H9 (cell line): Measurements from ENCODE around the gene WDR20. TPM values are rescaled to one million over a fixed set of nuclear protein-coding genes. Genes with fewer than 3 reads are reported as not detected.

ENCODE experiments used
- DNase-seq: peaks from one replicate; pipeline ENCODE4 v3.0.0-alpha.2; 2017
- H2AFZ ChIP-seq: one replicate; pipeline ENCODE4 v1.6.1; 2013; ENCODE audit warnings: mild to moderate bottlenecking, low read length, control low read depth, moderate library complexity
- H2AK5ac ChIP-seq: 2 replicates; pipeline ENCODE4 v1.6.1; 2013; ENCODE audit warnings: low read length, control low read depth, mixed read lengths; ENCODE audit not compliant: insufficient read length
- H2BK120ac ChIP-seq: one replicate; pipeline ENCODE4 v1.6.1; 2013; ENCODE audit warnings: low read depth, mild to moderate bottlenecking, low read length, control low read depth, inconsistent platforms; ENCODE audit not compliant: poor library complexity, severe bottlenecking
- H2BK12ac ChIP-seq: 2 replicates; pipeline ENCODE4 v1.6.1; 2013; ENCODE audit warnings: low read length, control low read depth, mixed read lengths, low read depth; ENCODE audit not compliant: insufficient read length
- H2BK15ac ChIP-seq: 2 replicates; pipeline ENCODE4 v1.6.1; 2013; ENCODE audit warnings: low read depth, low read length, control low read depth
- H2BK20ac ChIP-seq: one replicate; pipeline ENCODE4 v1.6.1; 2013; ENCODE audit warnings: low read depth, mild to moderate bottlenecking, low read length, control low read depth, inconsistent platforms; ENCODE audit not compliant: poor library complexity, severe bottlenecking
- H2BK5ac ChIP-seq: 2 replicates; pipeline ENCODE4 v1.6.1; 2013; ENCODE audit warnings: low read length, control low read depth, mixed read lengths; ENCODE audit not compliant: insufficient read length
- H3K14ac ChIP-seq: 2 replicates; pipeline ENCODE4 v1.6.1; 2013; ENCODE audit warnings: low read length, control low read depth; ENCODE audit not compliant: insufficient read depth
- H3K18ac ChIP-seq: 2 replicates; pipeline ENCODE4 v1.6.1; 2013; ENCODE audit warnings: low read depth, mild to moderate bottlenecking, mixed read lengths, low read length, control low read depth; ENCODE audit not compliant: insufficient read length
- H3K23ac ChIP-seq: 2 replicates; pipeline ENCODE4 v1.6.1; 2013; ENCODE audit warnings: low read length, control low read depth, mixed read lengths, low read depth; ENCODE audit not compliant: insufficient read length
- H3K23me2 ChIP-seq: 2 replicates; pipeline ENCODE4 v1.6.1; 2013; ENCODE audit warnings: low read depth, mild to moderate bottlenecking, mixed read lengths, low read length, control low read depth; ENCODE audit not compliant: insufficient read length, poor library complexity, severe bottlenecking
- H3K27ac ChIP-seq: 2 replicates; pipeline ENCODE4 v1.5.1; 2013; ENCODE audit warnings: low read length, control low read depth, mixed read lengths, low read depth; ENCODE audit not compliant: insufficient read length
- H3K27me3 ChIP-seq: 2 replicates; pipeline ENCODE4 v1.6.1; 2013; ENCODE audit warnings: low read length, control low read depth, inconsistent platforms; ENCODE audit not compliant: insufficient read depth
- H3K4ac ChIP-seq: 2 replicates; pipeline ENCODE4 v1.6.1; 2013; ENCODE audit warnings: low read depth, mild to moderate bottlenecking, control low read depth, inconsistent platforms, low read length, moderate library complexity
- H3K4me1 ChIP-seq: 2 replicates; pipeline ENCODE4 v1.6.1; 2013; ENCODE audit warnings: low read length, control low read depth, inconsistent platforms; ENCODE audit not compliant: insufficient read depth
- H3K4me2 ChIP-seq: 2 replicates; pipeline ENCODE4 v1.6.1; 2013; ENCODE audit warnings: low read length, control low read depth, mixed read lengths; ENCODE audit not compliant: insufficient read length, insufficient read depth
- H3K56ac ChIP-seq: 2 replicates; pipeline ENCODE4 v1.6.1; 2013; ENCODE audit warnings: low read depth, mild to moderate bottlenecking, mixed read lengths, low read length, control low read depth; ENCODE audit not compliant: insufficient read length
- H3K79me1 ChIP-seq: 2 replicates; pipeline ENCODE4 v1.6.1; 2013; ENCODE audit warnings: low read depth, mild to moderate bottlenecking, moderate library complexity, low read length, control low read depth, inconsistent platforms; ENCODE audit not compliant: insufficient read depth, poor library complexity, severe bottlenecking
- H3K79me2 ChIP-seq: 2 replicates; pipeline ENCODE4 v1.6.1; 2013; ENCODE audit warnings: low read length, control low read depth, inconsistent platforms; ENCODE audit not compliant: insufficient read depth
- H3K9ac ChIP-seq: 2 replicates; pipeline ENCODE4 v1.6.1; 2013; ENCODE audit warnings: low read length, control low read depth, mixed read lengths; ENCODE audit not compliant: insufficient read length; ENCODE audit errors: extremely low read depth
- H3K9me3 ChIP-seq: one replicate; pipeline ENCODE4 v1.6.1; 2013; ENCODE audit warnings: low read depth, low read length, inconsistent platforms; ENCODE audit not compliant: control insufficient read depth
- H3T11ph ChIP-seq: one replicate; pipeline ENCODE4 v1.6.1; 2013; ENCODE audit warnings: mild to moderate bottlenecking, low read length, control low read depth, inconsistent platforms
- H4K20me1 ChIP-seq: one replicate; pipeline ENCODE4 v1.6.1; 2013; ENCODE audit not compliant: control insufficient read depth, insufficient read length, insufficient read depth
- H4K5ac ChIP-seq: 2 replicates; pipeline ENCODE4 v1.6.1; 2013; ENCODE audit warnings: low read depth, mild to moderate bottlenecking, mixed read lengths, low read length, control low read depth; ENCODE audit not compliant: insufficient read length
- H4K8ac ChIP-seq: replicated peaks from 2 replicates; pipeline ENCODE4 v1.6.1; 2013; ENCODE audit warnings: low read length, control low read depth, mixed read lengths, low read depth; ENCODE audit not compliant: insufficient read length
- H4K91ac ChIP-seq: 2 replicates; pipeline ENCODE4 v1.6.1; 2013; ENCODE audit warnings: low read depth, mild to moderate bottlenecking, moderate library complexity, mixed read lengths, low read length, control low read depth; ENCODE audit not compliant: insufficient read length
- H3K27ac Mint-ChIP-seq, 3 experiments: 2 replicates in 2 of 3; 3 replicates in 1 of 3; pipeline ENCODE4 v1.8.0; 2020 to 2021; ENCODE audit warnings: mixed read lengths in 3 of 3, mild to moderate bottlenecking in 1 of 3, moderate library complexity in 1 of 3
- H3K27me3 Mint-ChIP-seq: 2 replicates; pipeline ENCODE4 v1.8.0; 2021; ENCODE audit warnings: low read depth, mild to moderate bottlenecking, moderate library complexity, mixed read lengths
- H3K36me3 Mint-ChIP-seq, 3 experiments: 2 replicates in 2 of 3; 3 replicates in 1 of 3; pipeline ENCODE4 v1.8.0; 2020 to 2021; ENCODE audit warnings: low read depth in 3 of 3, mixed read lengths in 3 of 3; ENCODE audit not compliant: insufficient read depth in 1 of 3
- H3K4me1 Mint-ChIP-seq, 2 experiments: 2 replicates each; pipeline ENCODE4 v1.8.0; 2020; ENCODE audit warnings: mixed read lengths in 2 of 2
- H3K4me3 Mint-ChIP-seq, 2 experiments: 2 replicates in 1 of 2; 3 replicates in 1 of 2; pipeline ENCODE4 v1.8.0; 2020 to 2021; ENCODE audit warnings: mild to moderate bottlenecking in 2 of 2, mixed read lengths in 2 of 2, moderate library complexity in 1 of 2
- H3K9me3 Mint-ChIP-seq, 2 experiments: 2 replicates in 1 of 2; 3 replicates in 1 of 2; pipeline ENCODE4 v1.8.0; 2020; ENCODE audit warnings: mild to moderate bottlenecking in 2 of 2, mixed read lengths in 2 of 2, moderate library complexity in 1 of 2
- WGBS: extraction: QIAGEN DNeasy Blood & Tissue Kit; methylation state at CpG from one replicate; pipeline ENCODE4 v1.1.7; 2013; ENCODE audit warnings: missing lambda C conversion rate, low lambda C conversion rate, mixed read lengths; ENCODE audit not compliant: insufficient read length; ENCODE audit errors: extremely low coverage; 5-methylcytosine and 5-hydroxymethylcytosine counted together
- total RNA-seq: library from RNA; stranded (reverse); gene quantifications from 2 replicates; pipeline ENCODE4 v1.2.1, GENCODE V29; 2021
- TF ChIP-seq, protein P1 (sequence below): fragments of 200-600 bp; sonication (generic); conservative IDR thresholded peaks from 3 replicates; pipeline ENCODE4 v1.8.0; 2021; ENCODE audit warnings: antibody characterized with exemption, mild to moderate bottlenecking

Gene WDR20
- total RNA-seq, 1 experiment from 2014 or later, result 31.6 TPM

DNA sequence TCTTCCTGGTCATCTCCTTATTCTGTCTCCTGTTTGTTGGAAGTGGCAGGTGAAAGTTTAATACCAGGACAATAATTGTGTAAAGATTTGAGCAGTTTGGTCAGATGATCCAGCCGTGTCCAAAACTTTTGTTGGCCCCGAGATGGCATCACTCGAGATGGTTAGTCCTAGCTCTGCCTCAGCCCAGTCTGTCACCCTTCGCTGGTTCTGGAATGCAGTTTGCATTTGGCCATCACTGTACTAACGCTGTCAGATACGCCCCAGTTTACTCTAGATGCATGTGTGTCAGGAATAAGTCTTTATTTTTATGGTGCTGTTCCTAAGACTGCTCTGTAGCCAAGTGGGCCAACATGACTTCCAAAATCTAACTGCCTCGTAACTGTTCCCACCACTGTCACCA is 85.7 kb downstream of the WDR20 start:
- H3K27me3 ChIP-seq, result no peaks in the 10 kb centered on the region
- no peak overlapping the region for H4K5ac ChIP-seq
- H2BK12ac ChIP-seq, result no peak overlapping the region
- peaks cover 17 to 21% of the 10 kb centered on the region in 2 experiments for H3K4me1 Mint-ChIP-seq
- H2BK5ac ChIP-seq, result no peak overlapping the region
- peaks cover 3 to 11% (median 5%) of the 10 kb centered on the region in 3 experiments for H3K36me3 Mint-ChIP-seq
- H3K27ac ChIP-seq, result no peak overlapping the region
- no peaks in the 10 kb centered on the region for H3K79me2 ChIP-seq
- H2BK20ac ChIP-seq, result no peak overlapping the region
- no peak overlapping the region for H3K4me2 ChIP-seq
- no peak overlapping the region; a peak in 1 of 5 replicates for H3K4me3 Mint-ChIP-seq
- H3K23ac ChIP-seq, result no peak overlapping the region
- no CpG with 5 or more reads among the region's 7 CpGs for WGBS
- no peak overlapping the region for H3K9ac ChIP-seq
- no peak overlapping the region for H3K18ac ChIP-seq
- H2AFZ ChIP-seq, result no peak overlapping the region
- H3T11ph ChIP-seq, result no peak overlapping the region
- H2BK120ac ChIP-seq, result no peak overlapping the region
- no peak overlapping the region for H3K4ac ChIP-seq
- no peak for DNase-seq
- H3K79me1 ChIP-seq, result no peaks in the 10 kb centered on the region
- H3K27me3 Mint-ChIP-seq, result no peaks in the 10 kb centered on the region; the same call in 1 of the 2 replicates
- no peaks in the 10 kb centered on the region for H3K4me1 ChIP-seq
- TF ChIP-seq, protein P1, sequence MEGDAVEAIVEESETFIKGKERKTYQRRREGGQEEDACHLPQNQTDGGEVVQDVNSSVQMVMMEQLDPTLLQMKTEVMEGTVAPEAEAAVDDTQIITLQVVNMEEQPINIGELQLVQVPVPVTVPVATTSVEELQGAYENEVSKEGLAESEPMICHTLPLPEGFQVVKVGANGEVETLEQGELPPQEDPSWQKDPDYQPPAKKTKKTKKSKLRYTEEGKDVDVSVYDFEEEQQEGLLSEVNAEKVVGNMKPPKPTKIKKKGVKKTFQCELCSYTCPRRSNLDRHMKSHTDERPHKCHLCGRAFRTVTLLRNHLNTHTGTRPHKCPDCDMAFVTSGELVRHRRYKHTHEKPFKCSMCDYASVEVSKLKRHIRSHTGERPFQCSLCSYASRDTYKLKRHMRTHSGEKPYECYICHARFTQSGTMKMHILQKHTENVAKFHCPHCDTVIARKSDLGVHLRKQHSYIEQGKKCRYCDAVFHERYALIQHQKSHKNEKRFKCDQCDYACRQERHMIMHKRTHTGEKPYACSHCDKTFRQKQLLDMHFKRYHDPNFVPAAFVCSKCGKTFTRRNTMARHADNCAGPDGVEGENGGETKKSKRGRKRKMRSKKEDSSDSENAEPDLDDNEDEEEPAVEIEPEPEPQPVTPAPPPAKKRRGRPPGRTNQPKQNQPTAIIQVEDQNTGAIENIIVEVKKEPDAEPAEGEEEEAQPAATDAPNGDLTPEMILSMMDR, result no peak
- no peak overlapping the region for H3K56ac ChIP-seq
- no peak overlapping the region for H3K27ac Mint-ChIP-seq
- H4K20me1 ChIP-seq, result no peaks in the 10 kb centered on the region
- H2AK5ac ChIP-seq, result no peak overlapping the region
- no peak overlapping the region for H2BK15ac ChIP-seq
- no peaks in the 10 kb centered on the region for H3K9me3 ChIP-seq
- no peak overlapping the region for H4K8ac ChIP-seq
- no peak overlapping the region for H4K91ac ChIP-seq
- H3K9me3 Mint-ChIP-seq, result no peaks in the 10 kb centered on the region
- H3K23me2 ChIP-seq, result no peaks in the 10 kb centered on the region
- H3K14ac ChIP-seq, result no peak overlapping the region
